ENCODE measurements around the gene ATP2B2.

ATP2B2 gene

GRCh38 chr3:10289787-10290355, 215.5 kb downstream of the ATP2B2 start:
- FAIRE-seq, result no peak

GRCh38 chr3:10289077-10289476, 216.3 kb downstream of the ATP2B2 start:
- no peak for FAIRE-seq

- no peak for FAIRE-seq
These were observed 216.8 kb downstream of the ATP2B2 start for GRCh38 chr3:10288575-10288960.

GRCh38 chr3:10287936-10288574, 217.3 kb downstream of the ATP2B2 start:
- no peak for FAIRE-seq

- FAIRE-seq, result no peak
These were observed 218.6 kb downstream of the ATP2B2 start for GRCh38 chr3:10286596-10287295.

- no peak for FAIRE-seq
These were observed 219.3 kb downstream of the ATP2B2 start for GRCh38 chr3:10286133-10286524.

- FAIRE-seq, result no peak
These were observed 219.9 kb downstream of the ATP2B2 start for GRCh38 chr3:10285272-10286132.

GRCh38 chr3:10284496-10284895, 220.9 kb downstream of the ATP2B2 start:
- FAIRE-seq, result no peak

- FAIRE-seq, result no peak
These were observed 221.7 kb downstream of the ATP2B2 start for GRCh38 chr3:10283638-10284037.

- no peak for FAIRE-seq
These were observed 223.4 kb downstream of the ATP2B2 start for GRCh38 chr3:10281951-10282350.

- FAIRE-seq, result no peak
These were observed 224.8 kb downstream of the ATP2B2 start for GRCh38 chr3:10280571-10280970.

GRCh38 chr3:10280177-10280529, 225.2 kb downstream of the ATP2B2 start:
- FAIRE-seq, result no peak

- no peak for FAIRE-seq
These were observed 225.8 kb downstream of the ATP2B2 start for GRCh38 chr3:10279384-10280176.

- FAIRE-seq, result no peak
These were observed 226.9 kb downstream of the ATP2B2 start for GRCh38 chr3:10278501-10278900.

- no peak for FAIRE-seq
These were observed 228.2 kb downstream of the ATP2B2 start for GRCh38 chr3:10277115-10277625.

GRCh38 chr3:10274601-10275000, 230.8 kb downstream of the ATP2B2 start:
- FAIRE-seq, result no peak
